NK-92 (cell line): ENCODE data around the gene ZBTB7C.

Source experiments
- DNase-seq: peaks from one replicate; lab custom pipeline; 2025; ENCODE audit not compliant: unreplicated experiment; lab: John Stamatoyannopoulos, UW

Gene ZBTB7C

DNA sequence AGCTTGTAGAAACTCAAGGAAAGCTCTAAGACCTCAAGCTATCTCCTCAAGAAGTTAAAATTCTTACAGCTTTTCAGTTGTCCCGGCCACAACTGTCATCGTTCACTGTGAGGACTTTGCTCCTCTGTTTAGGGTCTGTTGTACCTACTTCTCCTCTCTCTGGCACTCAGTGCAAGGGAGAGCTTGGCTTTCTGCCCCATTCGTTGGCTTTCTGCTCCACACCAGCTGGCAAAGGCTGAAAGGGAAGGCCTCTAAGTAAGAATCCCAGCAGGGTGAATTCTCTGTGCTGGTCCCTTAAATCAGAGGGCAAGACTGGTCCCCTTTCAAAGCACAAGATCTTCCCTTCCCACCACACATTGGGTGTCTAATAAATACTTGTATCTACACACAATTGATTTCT is 17.3 kb downstream of the ZBTB7C start:
- no peak for DNase-seq

DNA sequence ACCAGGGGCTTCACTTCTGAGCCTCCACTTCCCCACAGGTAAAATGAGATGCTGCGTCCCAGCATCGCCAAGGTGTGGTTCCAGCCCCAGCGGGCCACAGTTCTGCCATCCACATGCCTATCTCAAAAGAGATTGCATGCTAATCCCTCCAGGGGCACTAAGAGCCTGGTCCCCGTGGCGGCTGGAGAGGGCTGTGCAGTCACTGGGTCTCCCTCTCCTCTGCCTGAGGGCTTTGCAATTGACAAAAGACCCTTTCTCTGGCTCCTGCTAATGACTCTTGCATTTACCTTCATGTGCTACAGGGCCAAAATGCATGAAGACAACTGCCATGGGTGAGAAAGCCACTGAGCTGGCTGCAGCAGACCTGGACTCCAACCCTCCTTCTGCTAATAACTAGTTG is 18.5 kb downstream of the ZBTB7C start:
- DNase-seq = no peak

DNA sequence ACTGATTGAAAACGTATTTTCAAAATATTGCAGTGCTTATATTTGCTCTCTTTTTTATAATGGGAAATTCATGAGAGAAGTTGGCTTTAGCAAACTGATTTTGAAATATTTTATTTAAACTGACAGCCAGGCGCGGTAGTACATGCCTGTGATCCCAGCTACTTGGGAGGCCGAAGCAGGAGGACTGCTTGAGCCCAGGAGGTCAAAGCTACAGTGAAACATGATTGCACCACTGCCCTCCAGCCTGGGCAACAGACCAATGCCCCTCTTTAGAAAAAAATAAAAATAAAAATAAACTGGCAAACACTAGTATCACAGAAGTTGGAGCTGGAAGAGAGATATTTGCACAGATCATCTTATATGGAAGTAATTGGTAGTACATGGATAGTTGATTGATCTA is 20.7 kb downstream of the ZBTB7C start:
- DNase-seq = no peak

DNA sequence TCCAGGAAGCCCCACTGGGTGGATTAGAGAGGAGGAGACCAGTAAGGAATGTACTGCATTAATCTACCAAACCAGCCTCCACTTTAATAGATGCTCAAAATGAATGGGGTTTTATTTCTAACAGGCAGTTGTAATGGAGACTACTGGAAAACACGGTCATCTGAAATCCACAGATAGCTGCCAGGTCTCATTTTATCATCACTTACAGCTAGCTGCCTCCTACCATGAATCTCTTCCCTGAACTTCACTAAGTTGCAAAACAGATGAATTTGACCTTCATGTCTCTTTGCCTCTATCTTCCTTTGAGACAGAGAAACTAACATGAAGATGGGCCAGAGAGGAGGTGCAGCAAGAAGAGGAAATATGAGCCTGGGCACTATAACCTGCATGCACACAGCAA is 21.9 kb downstream of the ZBTB7C start:
- no peak for DNase-seq

DNA sequence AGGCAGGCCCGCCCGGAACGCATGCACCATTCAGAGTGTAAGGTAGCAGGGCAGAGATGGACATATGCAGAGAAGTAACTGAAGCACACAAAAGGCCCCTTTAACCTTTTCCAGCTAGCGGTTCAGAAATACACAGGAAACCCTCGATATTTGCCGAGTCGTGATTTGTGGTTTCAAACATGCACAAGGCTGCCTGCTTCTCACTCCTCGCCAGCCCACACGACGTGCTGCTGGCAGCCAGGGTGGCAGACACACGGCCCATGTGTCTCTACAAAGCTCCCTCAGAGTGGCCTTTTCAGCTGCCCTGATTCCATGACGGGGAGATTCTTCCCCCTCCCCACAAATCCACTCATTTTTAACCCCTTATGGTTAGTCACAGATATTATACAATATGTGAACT is 23.6 kb downstream of the ZBTB7C start:
- no peak for DNase-seq

DNA sequence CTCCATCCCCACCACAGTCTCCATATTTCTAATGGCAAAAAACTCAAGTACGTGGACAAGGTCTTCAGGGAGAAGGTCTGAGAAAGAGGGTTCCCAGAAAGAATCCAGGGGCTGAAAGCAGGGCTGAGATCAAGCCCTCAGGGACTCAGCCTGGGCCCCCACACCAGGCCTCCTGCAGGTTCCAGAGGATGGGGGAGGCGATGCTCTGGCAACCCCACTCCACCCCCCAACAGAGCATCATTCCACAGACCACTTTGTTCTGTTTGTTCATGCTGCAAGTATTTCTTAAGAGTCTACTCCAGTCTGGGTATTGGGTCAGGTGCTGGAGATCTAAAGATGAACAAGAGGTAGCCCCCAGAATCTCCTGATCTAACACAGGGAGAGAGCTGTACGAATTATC is 32.2 kb downstream of the ZBTB7C start:
- no peak for DNase-seq

DNA sequence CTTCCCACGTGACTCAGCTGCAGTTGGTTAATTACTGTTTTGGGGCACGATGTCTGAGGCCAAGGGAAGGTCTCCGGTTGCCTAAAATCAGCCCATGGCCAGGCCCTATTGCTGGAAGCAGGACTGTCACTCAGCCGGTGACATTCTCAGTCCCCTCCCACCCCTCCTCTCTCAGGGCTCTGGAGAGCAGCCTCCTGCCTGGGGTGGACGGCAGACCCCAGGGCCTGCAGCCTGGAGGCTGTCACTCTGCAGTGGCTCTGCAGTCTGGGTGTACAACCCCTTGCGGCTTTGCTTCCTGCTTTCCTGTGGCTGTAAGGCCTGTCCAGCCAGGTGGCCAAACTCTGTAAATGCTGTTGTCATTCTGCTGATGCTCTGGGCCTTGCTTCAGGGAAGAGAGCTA is 32.8 kb downstream of the ZBTB7C start:
- DNase-seq = no peak

DNA sequence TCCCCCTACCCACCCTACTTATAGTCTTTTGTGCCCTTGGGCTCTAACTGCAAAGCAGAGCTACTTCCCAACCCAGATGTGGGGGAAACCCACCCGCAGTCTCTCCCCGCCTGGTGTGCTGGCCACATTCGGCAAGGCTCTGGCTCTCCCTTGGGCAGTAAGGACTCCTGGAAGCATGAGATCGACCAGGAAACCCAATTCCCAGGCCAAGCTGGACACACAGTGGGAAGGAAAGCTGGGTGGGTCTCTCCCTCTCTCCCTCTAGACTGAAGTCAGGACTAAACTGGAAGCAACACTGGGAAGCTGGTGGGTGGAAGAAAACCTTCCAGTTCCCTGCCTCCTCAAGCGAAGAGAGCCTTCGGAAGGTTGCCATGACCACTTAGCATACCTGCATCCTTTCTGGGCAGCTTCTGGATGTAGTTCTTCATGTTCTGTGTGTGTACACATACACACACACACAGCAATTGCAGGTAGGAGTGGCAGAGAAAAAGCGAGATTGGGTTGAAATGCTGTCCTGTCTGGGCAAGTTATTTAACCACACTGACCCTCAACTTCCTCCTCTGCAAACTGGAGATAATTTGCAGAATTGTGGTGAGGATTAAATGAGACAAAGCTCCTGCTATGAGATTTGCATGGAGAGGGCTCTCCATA is 33.9 kb downstream of the ZBTB7C start:
- DNase-seq = no peak

DNA sequence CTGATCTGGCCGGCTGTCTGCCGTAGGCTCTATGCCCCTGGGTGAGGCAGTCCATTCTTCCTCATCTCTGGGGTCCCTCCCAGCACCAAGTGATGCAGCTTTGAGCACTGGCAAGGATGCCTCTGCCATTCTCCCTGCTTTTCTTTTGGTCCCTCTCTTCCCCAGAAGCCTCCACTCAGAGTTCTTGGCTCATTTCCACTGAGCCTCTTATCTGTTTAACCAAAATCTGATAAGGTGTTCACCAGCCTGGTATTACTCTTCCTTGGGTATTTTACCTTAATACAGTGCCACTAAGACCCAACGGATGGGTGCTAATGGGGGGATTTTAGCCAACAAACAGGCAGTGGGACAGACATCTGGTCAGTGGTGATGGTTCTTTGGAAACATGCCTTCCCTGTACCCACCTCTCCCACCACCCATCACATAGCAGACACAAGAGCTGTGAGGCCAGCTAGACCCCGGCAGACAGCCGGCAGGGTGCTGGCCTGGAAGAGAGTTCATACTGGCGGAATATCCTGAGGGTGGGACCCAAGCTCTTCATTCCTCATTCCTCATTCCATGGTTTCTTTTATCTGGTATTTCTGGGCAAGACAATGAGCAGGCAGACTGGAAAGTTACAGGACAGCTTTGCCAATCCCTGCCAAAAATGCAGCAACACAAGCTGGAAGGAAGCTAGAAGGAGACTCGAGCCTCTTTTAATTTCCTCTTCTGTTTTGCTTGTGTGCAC is 34.6 kb downstream of the ZBTB7C start:
- DNase-seq = no peak

DNA sequence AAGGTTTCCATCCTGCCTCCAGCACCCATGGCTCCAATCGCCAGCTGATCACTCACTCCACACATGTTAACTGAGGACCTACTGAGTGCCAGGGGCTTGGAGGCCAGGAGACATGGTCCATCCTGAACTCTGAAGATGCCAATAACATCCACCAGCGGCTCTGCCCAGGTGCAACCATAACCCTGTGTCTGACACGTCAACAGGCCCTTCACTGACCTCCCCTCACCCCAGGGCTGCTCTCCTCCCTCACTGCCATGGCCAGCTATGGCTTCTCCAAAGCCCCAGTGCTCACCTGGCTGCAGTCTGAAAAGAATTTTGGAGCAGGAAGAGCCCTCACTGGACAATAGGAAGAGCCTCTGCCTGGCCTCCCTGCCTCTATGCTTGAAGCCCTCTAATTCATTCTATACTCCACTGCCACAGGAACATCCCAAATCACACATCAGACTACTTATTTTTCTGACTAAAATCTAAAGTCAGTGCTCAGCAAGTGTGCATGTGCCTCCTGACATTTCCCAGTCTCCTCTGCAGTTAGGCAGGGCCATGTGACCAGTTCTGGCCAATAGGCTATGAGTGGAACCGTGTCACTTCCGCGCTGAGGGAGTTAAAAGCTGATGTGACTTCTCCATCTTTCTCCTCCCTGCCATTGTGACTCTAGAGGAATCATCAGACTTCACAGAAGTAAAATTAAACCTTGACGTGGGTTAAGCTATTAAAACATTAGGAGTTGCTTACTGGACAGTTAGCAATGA is 37.2 kb downstream of the ZBTB7C start:
- DNase-seq = no peak

DNA sequence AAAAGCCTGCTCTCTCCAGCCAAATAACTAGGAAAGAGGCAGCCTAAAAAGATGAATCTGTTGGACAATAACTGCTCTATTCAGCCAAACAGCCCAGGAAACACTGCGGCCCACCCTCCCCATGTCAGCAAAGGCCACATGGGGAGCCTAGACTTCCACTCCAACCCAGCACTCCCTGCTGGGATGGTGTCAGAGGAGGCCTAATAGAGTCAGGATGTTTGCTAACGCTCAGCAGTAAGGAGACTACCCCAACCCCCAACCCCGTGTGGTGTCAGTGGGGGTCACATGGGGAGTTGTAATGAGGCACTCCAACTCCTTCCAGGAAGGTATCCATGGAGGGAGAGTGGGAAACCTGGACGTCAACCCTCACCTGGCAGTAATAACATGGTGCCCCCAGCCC is 41.6 kb downstream of the ZBTB7C start:
- DNase-seq = no peak

DNA sequence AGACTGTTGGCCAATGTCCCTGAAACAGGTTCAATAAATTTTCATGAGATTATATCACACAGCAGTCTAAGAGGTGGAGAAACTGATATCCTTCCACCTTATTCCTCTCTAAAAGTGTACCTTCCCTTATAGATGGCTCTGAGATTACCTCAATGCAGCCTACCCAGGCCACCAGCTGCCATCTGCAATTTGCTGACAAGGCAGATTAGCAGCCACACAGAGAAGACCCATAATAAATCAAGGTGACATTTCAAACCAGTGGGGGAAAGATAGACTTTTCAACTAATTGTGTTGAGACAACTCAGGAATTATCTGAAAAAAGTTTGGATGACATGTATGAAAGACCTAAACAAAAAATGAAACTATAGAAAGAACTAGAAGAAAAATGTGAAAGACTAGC is 43.2 kb downstream of the ZBTB7C start:
- DNase-seq = no peak

DNA sequence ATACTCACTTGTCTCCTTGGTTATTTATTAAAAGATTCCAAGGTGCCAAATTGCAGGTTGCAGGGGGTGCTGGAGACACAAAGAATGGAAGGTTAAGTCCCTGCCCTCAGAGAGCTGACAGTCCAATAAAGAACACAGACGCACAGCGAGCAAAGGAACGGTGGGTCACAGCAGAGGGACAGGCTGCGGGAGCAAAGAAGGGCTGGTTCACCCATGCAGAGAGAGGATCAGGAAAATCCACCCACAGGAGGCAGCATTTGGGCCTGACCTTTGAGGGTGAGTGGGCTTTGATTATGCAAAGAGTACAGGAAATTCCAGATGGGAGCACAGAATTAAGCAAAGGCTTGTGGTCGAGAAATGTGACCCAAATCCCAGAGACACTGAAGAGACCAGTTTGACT is 45.0 kb downstream of the ZBTB7C start:
- no peak for DNase-seq

DNA sequence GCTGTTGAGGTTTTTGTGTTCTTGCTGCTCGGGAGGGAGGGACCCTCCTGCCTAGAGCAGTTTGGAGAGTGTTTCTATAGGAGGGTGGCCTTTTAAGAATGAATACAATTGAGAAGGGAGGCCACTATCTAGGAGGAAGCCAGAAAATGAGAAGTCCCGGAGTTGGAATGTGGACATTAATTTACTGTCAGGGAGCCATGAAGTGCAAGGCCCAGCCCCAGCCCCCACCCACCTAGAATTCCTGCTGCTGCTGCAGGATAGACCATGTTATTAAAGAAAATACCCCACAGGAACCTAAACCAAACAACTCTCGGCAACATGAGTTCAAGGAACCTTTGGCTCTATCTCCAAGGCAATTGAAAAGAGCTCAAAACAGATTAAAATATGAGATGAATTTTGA is 46.0 kb downstream of the ZBTB7C start:
- no peak for DNase-seq

DNA sequence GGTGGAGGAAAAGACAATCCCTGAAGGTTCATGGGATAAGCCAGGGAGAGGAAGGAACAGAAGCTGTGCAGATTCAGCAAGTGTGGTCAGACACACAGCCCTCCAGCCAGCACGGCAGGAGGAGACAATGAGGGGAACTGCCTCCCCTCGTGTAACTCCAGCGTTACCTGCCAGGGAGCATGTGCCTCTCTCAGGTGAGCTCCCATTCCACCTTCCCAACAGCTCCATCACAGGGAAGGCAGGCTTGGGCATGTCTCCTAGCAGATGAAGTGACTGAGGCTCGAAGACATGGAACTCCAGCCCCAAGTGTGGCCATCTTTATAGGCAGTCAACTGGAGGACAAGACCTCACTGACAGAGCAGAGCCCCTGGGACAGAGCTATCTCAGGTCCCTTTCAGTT is 47.4 kb downstream of the ZBTB7C start:
- DNase-seq = no peak

DNA sequence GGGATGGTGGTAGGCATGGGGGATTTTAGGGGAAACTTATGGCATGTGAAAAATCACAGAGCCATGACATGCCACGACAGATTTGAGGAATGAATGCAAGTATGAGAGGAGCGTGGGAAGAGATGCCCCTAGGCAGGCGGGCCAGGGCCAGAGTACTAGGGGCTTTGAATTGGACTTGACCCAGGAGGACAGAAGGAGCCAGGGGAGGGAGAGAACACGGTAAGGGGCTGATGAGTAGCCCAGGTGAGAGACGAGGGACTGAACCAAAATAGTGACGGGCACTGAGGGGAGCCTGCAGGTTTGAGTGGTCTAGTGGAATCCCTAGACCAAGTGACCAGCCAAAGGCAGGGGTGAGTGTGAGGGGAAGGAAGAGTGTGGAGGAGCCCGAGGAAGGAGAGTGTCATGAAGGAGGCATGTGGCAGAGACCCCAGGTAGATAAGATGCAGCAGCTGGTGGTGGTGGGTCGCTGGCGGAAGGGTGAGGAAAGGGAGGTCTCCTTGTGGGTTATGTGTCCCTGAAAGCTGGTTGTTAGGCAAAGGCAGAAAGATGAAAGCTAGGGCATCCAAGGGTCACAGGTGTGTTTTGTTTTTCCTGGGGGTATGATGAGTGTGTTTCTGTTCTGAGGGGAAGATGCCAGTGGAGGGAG is 48.7 kb downstream of the ZBTB7C start:
- no peak for DNase-seq

DNA sequence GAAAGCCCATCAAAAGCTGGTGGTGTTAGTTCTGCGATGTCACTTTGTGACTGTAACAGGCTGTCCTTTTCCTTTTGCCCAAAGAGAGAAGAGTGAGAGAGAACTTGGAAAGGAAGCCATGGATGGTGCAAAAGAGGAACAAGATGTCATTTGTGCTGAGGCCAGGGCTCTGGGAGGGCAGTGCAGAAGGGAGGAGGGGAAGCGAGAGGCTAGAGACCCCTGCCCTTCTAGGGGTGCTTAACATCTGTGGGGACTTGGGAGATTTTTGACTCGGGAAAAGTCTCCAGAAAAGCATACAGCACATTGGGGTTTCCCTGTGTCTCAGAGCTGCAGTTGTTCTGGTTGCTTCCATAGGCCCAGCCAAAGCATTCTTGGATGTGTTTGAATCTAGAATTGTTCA is 49.6 kb downstream of the ZBTB7C start:
- no peak for DNase-seq

DNA sequence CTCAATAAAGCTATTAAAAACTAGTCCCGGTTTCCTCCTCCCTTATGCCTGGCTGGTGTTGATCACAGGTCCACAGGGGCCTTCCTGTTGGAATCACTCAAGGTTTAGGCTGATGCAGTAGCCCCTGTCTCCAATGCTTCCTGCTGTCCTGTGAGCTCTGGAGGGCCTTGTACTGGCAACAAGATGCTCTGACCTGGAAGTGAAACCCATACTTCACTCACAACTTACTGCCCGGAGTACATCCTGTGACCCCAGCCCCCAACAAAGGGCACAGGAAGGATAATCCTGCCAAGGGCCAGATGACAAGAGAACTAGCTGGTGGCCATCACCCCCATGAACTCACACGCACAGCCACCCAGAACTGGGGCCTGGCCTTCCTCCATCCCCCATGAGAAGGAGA is 50.3 kb downstream of the ZBTB7C start:
- DNase-seq = no peak

DNA sequence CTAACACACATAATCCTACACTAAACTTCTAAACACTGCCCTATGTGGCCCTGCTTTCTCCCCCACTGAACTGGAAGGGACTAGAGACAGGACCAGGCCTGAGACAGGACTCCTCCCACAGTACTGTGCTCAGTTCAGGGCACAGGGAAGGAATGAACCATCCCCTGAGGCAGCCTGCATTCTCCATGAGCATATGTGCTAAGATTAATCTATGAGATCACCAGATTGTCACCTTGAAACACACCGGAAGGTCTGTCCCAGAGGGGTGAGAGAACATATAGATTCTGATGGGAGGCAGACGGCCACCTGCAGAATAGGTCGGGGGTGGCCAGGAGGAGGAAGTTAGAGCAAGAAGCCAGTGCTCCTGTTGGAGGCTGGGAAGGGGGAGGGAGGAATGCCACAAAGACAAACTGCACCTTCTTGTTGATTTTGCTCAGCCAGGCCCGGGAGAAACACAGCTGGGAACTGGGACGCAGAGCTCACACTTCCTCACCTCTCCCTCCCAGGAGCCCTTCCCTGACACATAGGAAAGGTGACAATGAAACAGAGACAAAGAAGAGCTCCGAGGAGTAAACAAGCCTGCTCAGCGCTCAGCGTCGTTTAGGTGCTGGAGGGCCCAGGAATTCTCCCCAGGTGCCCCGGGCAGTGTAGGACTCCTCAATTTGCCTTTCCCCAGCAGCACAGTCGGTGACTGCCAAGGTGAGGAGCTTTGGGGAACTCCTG is 52.1 kb downstream of the ZBTB7C start:
- DNase-seq = no peak

DNA sequence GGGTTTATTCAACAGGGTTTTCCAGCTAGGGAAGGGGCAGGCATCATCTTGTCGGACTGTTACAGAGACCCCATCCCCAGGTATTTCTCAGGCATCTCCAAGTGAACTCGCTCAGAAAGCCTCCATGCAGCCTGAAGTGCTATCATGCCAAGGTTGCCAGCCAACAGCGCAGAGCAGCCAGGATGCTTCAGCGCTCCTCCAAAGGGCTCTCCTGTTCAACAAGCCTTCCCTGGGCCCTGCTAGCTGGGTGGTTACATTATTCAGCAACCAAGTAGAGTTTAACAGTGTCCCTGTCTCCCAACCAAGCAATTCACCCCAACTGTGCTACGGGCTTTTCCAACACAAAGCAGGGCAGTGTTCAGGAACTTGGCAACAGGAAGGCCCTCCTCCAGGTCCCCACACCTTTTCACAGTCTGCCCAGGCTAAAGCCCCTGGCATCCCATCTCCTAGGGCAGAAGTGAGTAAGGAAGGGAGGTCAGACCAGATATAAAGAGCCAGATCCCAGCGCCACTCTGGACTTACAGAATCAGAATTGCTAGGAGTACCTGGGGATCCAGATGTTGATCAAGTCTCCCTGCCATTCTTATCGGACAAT is 52.9 kb downstream of the ZBTB7C start:
- DNase-seq = no peak
